ENCODE results near the gene FHIT. TPM values are rescaled to one million over a fixed set of nuclear protein-coding genes. Genes with fewer than 3 reads are reported as not detected.

The FHIT gene
- total and polyA plus RNA-seq, 10 of the 15 experiments (the other 5 are each of a cell fraction or from before 2014, with no cell fraction given): 4.2 to 14.9 (median 9.4) TPM

- WGBS (ENCODE audit: insufficient coverage, insufficient replicate concordance, low lambda C conversion rate, missing lambda C conversion rate): 40% methylated on average over 6 of the region's 6 CpGs
- no peak for FAIRE-seq
- no peak for TF ChIP-seq SP1 (IDR thresholded peaks at IDR 0.05; ENCODE audit: low read depth, low read length)
- TF ChIP-seq WRNIP1 (IDR thresholded peaks at IDR 0.05; ENCODE audit: borderline replicate concordance, low read depth, low read length): no peak
- TF ChIP-seq MEF2A (IDR thresholded peaks at IDR 0.05; ENCODE audit: insufficient read depth, low read depth, low read length): no peak
- no peak for TF ChIP-seq TARDBP (IDR thresholded peaks at IDR 0.05; ENCODE audit: borderline replicate concordance)
- TF ChIP-seq ZNF622 (IDR thresholded peaks at IDR 0.05): no peak
- TF ChIP-seq ZBTB11 (CRISPR knock-in tag; IDR thresholded peaks at IDR 0.05): no peak
- no peak for TF ChIP-seq SUPT20H (IDR thresholded peaks at IDR 0.05; ENCODE audit: borderline replicate concordance, control insufficient read depth, low read depth, low read length)
- TF ChIP-seq POLR2A (IDR thresholded peaks at IDR 0.05; ENCODE audit: low read depth, low read length): no peak
- no peak for TF ChIP-seq SRF (IDR thresholded peaks at IDR 0.05; ENCODE audit: low read depth in 2 of 2, low read length in 2 of 2)
- TF ChIP-seq ZNF592 (IDR thresholded peaks at IDR 0.05): no peak
- TF ChIP-seq IKZF2 (IDR thresholded peaks at IDR 0.05): no peak
- no peak for TF ChIP-seq FOXK2 (IDR thresholded peaks at IDR 0.05)
- TF ChIP-seq TCF3 (IDR thresholded peaks at IDR 0.05; ENCODE audit: borderline replicate concordance, insufficient read depth, low read depth, low read length): no peak
- TF ChIP-seq MTA3 (IDR thresholded peaks at IDR 0.05; ENCODE audit: borderline replicate concordance, low read length): no peak
These were observed 160.7 kb downstream of the FHIT start for GRCh38 chr3:61090389-61091169.

More at GRCh38 chr3:61090389-61091169, 160.7 kb downstream of the FHIT start:
- Histone ChIP-seq H3K4me2 (ENCODE audit: control insufficient read depth, insufficient read depth) (no peak overlapping the region), H3K79me2 (ENCODE audit: control insufficient read depth, insufficient read depth, low read length) (no peaks in the 10 kb centered on the region), H3K9ac (ENCODE audit: control insufficient read depth, insufficient read depth, low read length) (no peak overlapping the region), H4K20me1 (ENCODE audit: control insufficient read depth, insufficient read depth) (no peaks in the 10 kb centered on the region), H3K9me3 (replicated peaks; ENCODE audit: control insufficient read depth, insufficient read depth, low read length) (no peaks in the 10 kb centered on the region), H3K27ac (ENCODE audit: control insufficient read depth, insufficient read depth) (no peak overlapping the region), H3K4me1 (ENCODE audit: control insufficient read depth, insufficient read depth, low read length) (no peaks in the 10 kb centered on the region), H3K27me3 (replicated peaks in 1 of 2; ENCODE audit: control insufficient read depth in 2 of 2, insufficient read depth in 2 of 2, low read length in 1 of 2) (no peaks in the 10 kb centered on the region), H3K4me3 (no peak overlapping the region), H2AFZ (ENCODE audit: control insufficient read depth, low read depth, low read length) (no peak overlapping the region), H3K36me3 (ENCODE audit: control insufficient read depth in 2 of 2, insufficient read depth in 2 of 2, low read length in 1 of 2) (no peaks in the 10 kb centered on the region)
- RAD21 ChIA-PET (ENCODE audit: unreplicated experiment): no interaction called here
- no peak for ATAC-seq
- POLR2A ChIA-PET: no interaction called here
- CTCF ChIA-PET: interaction anchor here (1.1 kb wide), 1 partner anchor 291 kb away, joined by 3 read pairs; no protein-coding TSS in a partner anchor
- BruUV-seq (replicated peaks): no TSS peak
- SMC1A ChIA-PET (ENCODE audit: uncharacterized antibody, unreplicated experiment): interaction anchor here (1.0 kb wide), 1 partner anchor 20 kb away, joined by 5 read pairs; no protein-coding TSS in a partner anchor
- in situ Hi-C loops (cut with MboI): no loop called here
- intact Hi-C loops (cut with micrococcal nuclease; ENCODE audit: unreplicated experiment): no loop called here
- DNase-seq (ENCODE audit: low read depth, low spot score): no peak
